Bronchial epithelial cell (primary cell): ENCODE results near the gene BST1. TPM values are rescaled to one million over a fixed set of nuclear protein-coding genes. Genes with fewer than 3 reads are reported as not detected.
A peak's percentile ranks its signal among the peaks of the same experiment; 100 is the strongest.
"Not testable (repeated sequence)": the region's sequence is repeated elsewhere in the genome, so short reads cannot be mapped to it uniquely, and the experiment has no call there.

Experiments used
- DNase-seq: peaks from one replicate; pipeline ENCODE4 v3.0.0-alpha.2; 2010; ENCODE audit warnings: low read depth
- FAIRE-seq: peaks from 2 replicates; lab custom pipeline; 2011; peaks lifted over from hg19 to GRCh38; lab: Jason Lieb, UNC
- H3K27me3 ChIP-seq: 2 replicates; pipeline ENCODE4 v1.5.1; 2011; ENCODE audit warnings: low read length; ENCODE audit not compliant: control insufficient read depth, insufficient read depth
- H3K36me3 ChIP-seq: 2 replicates; pipeline ENCODE4 v1.5.1; 2011; ENCODE audit warnings: low read length; ENCODE audit not compliant: control insufficient read depth, insufficient read depth
- H3K4me3 ChIP-seq: 2 replicates; pipeline ENCODE4 v1.5.1; 2011; ENCODE audit warnings: mild to moderate bottlenecking, low read depth, low read length, control low read depth
- total RNA-seq: library from RNA; depleted of rRNA; stranded (reverse); fragments of >200 nt; gene quantifications from 2 replicates; pipeline ENCODE4 v1.2.1, GENCODE V29; 2014
- TF ChIP-seq, protein P1 (sequence below): IDR thresholded peaks from 2 replicates; pipeline ENCODE4 v1.5.1; 2011; ENCODE audit warnings: mild to moderate bottlenecking, moderate library complexity, low read length, control low read depth, inconsistent platforms; ENCODE audit not compliant: insufficient read depth, severe bottlenecking

BST1 gene
- total RNA-seq, 1 donor from 2014 or later: 0.79 TPM

- no peak for FAIRE-seq
Measured at GRCh38 chr4:15758294-15758693, 55.4 kb downstream of the BST1 start.

GRCh38 chr4:15762460-15762859, 59.6 kb downstream of the BST1 start:
- H3K27me3 ChIP-seq, H3K4me3 ChIP-seq, DNase-seq, FAIRE-seq, H3K36me3 ChIP-seq: not testable (repeated sequence)

More at GRCh38 chr4:15758294-15758693, 55.4 kb downstream of the BST1 start:
- H3K36me3 ChIP-seq: no peaks in the 10 kb centered on the region
- TF ChIP-seq, protein P1, sequence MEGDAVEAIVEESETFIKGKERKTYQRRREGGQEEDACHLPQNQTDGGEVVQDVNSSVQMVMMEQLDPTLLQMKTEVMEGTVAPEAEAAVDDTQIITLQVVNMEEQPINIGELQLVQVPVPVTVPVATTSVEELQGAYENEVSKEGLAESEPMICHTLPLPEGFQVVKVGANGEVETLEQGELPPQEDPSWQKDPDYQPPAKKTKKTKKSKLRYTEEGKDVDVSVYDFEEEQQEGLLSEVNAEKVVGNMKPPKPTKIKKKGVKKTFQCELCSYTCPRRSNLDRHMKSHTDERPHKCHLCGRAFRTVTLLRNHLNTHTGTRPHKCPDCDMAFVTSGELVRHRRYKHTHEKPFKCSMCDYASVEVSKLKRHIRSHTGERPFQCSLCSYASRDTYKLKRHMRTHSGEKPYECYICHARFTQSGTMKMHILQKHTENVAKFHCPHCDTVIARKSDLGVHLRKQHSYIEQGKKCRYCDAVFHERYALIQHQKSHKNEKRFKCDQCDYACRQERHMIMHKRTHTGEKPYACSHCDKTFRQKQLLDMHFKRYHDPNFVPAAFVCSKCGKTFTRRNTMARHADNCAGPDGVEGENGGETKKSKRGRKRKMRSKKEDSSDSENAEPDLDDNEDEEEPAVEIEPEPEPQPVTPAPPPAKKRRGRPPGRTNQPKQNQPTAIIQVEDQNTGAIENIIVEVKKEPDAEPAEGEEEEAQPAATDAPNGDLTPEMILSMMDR: no peak
- no peaks in the 10 kb centered on the region for H3K27me3 ChIP-seq
- no peak overlapping the region for H3K4me3 ChIP-seq
- no peak for DNase-seq

DNA sequence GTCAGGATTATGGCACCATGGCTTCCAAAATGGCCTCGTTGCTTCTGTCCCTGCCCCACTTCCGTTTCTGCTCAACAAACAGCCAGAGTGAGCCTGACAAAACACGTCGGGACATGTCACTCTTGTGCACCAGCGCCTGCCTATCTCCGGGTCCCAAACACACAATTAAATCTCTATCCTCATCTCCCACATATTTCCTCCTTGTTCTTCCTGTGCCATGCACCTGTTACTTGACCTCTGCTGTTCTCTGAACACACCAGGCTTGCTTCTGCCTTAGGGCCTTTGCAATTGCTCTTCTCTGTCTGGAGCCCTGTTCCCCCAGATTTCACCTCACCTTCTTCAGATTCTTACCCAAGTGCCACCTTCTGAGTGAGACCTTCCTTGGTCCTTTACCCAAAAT, 62.5 kb downstream of the BST1 start:
- TF ChIP-seq, protein P1: no peak
- no peak overlapping the region for H3K4me3 ChIP-seq
- FAIRE-seq (no peak), DNase-seq (no peak)
- no peaks in the 10 kb centered on the region for H3K36me3 ChIP-seq
- H3K27me3 ChIP-seq: no peaks in the 10 kb centered on the region

GRCh38 chr4:15765910-15766697, 63.2 kb downstream of the BST1 start:
- TF ChIP-seq, protein P1: no peak
- Histone ChIP-seq H3K27me3 (no peaks in the 10 kb centered on the region), H3K36me3 (no peaks in the 10 kb centered on the region), H3K4me3 (no peak overlapping the region)
- FAIRE-seq (peak; percentile 92), DNase-seq (no peak)

GRCh38 chr4:15766821-15767220, 64.0 kb downstream of the BST1 start:
- Histone ChIP-seq H3K27me3 (no peaks in the 10 kb centered on the region), H3K4me3 (no peak overlapping the region), H3K36me3 (no peaks in the 10 kb centered on the region)
- TF ChIP-seq, protein P1: no peak
- DNase-seq (no peak), FAIRE-seq (no peak)

- DNase-seq: no peak
- Histone ChIP-seq H3K27me3 (no peaks in the 10 kb centered on the region), H3K4me3 (no peak overlapping the region), H3K36me3 (no peaks in the 10 kb centered on the region)
- FAIRE-seq: no peak
- TF ChIP-seq, protein P1: no peak
Measured at GRCh38 chr4:15769202-15769601, 66.3 kb downstream of the BST1 start.
